ENCODE data around the gene PLXNB3.
"Not testable (repeated sequence)": the region's sequence is repeated elsewhere in the genome, so short reads cannot be mapped to it uniquely, and the experiment has no call there.

GRCh38 chrX:153746991-153747390 is 17.1 kb upstream of the PLXNB3 start:
- TF ChIP-seq CTCF, POLR2A (IDR thresholded peaks at IDR 0.05): not testable (repeated sequence)

Measured in adrenal gland (tissue), 5 donors.